ENCODE measurements around the gene UBE2QL1. TPM values are rescaled to one million over a fixed set of nuclear protein-coding genes. Genes with fewer than 3 reads are reported as not detected.

UBE2QL1 gene
- total RNA-seq, 2 donors from 2014 or later, result 0.33 to 0.78 TPM

DNA sequence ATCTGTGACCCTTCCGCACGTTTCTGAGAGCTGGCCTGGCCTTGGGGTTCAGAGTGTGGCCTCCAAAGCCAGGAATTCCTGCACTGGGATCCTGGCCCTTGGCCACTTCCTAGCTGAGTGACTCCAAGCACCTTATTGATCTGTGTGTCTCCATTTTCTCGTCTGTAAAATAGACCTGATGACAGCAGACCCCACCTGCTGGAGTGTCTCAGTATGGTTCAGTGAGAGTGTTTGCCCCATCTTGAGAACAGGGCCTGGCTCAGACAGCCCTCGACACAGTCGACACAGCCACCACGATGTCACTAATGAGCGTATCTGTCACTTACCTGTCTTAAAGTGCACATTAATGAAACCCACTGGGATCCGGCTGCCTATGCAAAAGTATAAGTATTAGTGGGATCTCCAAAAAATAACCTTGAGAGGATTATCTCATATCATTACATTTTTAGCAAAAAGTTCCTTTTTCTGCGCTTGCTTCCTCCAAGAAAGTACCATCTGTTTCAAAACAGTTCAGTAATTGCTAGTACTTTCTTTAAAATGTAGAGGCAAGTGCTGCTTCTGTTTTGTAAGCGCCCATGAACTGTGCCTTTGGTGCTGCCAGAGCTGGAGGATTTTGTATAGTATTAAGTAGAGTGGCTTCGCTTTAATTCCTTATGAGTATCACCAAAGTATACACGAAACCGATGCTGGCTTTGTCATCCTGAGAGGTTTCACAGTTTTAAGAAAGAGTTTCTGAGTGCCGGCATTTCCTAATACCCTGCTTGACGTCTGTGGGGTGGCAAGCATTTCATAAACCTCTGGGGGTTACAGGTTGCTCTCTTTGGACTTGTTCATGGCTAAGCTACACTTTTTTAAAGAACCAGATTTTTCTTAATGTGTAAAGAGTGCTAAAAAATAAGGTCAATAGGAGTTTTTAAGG lies 31.7 kb downstream of the UBE2QL1 start:
- no peak for ATAC-seq
- Histone ChIP-seq H3K27ac (no peak overlapping the region), H3K9me3 (no peaks in the 10 kb centered on the region), H3K36me3 (replicated peaks in 1 of 2; ENCODE audit: insufficient read depth in 1 of 2, low read depth in 2 of 2) (no peaks in the 10 kb centered on the region), H3K4me3 (no peak overlapping the region), H3K4me1 (no peaks in the 10 kb centered on the region), H3K27me3 (no peaks in the 10 kb centered on the region)
- WGBS, 2 donors, result 75 to 78% methylated on average over 15 of the region's 15 CpGs
- DNase-seq, result no peak
- TF ChIP-seq, protein P1, sequence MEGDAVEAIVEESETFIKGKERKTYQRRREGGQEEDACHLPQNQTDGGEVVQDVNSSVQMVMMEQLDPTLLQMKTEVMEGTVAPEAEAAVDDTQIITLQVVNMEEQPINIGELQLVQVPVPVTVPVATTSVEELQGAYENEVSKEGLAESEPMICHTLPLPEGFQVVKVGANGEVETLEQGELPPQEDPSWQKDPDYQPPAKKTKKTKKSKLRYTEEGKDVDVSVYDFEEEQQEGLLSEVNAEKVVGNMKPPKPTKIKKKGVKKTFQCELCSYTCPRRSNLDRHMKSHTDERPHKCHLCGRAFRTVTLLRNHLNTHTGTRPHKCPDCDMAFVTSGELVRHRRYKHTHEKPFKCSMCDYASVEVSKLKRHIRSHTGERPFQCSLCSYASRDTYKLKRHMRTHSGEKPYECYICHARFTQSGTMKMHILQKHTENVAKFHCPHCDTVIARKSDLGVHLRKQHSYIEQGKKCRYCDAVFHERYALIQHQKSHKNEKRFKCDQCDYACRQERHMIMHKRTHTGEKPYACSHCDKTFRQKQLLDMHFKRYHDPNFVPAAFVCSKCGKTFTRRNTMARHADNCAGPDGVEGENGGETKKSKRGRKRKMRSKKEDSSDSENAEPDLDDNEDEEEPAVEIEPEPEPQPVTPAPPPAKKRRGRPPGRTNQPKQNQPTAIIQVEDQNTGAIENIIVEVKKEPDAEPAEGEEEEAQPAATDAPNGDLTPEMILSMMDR (IDR thresholded peaks at IDR 0.05), result no peak
- TF ChIP-seq POLR2A (IDR thresholded peaks at IDR 0.05), result no peak
- intact Hi-C loops (cut with DNase I), result no loop called here

GRCh38 chr5:6482735-6483134 lies 34.1 kb downstream of the UBE2QL1 start:
- TF ChIP-seq POLR2A (IDR thresholded peaks at IDR 0.05), result no peak
- TF ChIP-seq, protein P1 (IDR thresholded peaks at IDR 0.05), result no peak
- H3K36me3 ChIP-seq (replicated peaks in 1 of 2; ENCODE audit: insufficient read depth in 1 of 2, low read depth in 2 of 2), result no peaks in the 10 kb centered on the region
- 73 to 90% methylated on average over 7 to 11 of the region's 11 CpGs for WGBS, 2 donors

DNA sequence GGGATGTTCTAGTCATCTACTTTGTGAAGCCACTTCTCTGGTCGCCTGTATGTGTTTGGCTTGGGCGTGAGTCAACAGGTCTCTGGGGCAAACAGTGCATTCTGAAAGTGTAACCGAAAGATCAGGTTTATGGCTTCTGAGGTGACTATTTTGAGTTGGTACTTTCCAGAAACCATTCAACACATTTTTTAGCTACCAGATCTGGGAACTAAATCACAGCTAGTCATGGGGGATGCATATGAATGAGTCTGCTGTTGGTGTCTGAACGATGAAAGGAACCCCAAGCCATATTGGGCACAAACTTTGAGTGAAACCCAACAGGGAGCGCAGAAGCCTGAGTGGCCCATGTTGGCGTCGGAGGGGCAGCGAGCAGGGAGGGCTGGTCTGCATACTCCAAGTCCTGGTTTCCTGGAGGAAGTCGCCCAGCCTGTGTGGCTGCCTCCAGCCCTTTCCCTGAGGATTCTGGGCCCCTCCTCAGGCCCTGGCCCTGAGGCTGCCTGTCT lies 35.3 kb downstream of the UBE2QL1 start:
- no peak overlapping the region for H3K4me3 ChIP-seq
- DNase-seq (no peak), ATAC-seq (no peak)
- no peaks in the 10 kb centered on the region for H3K36me3 ChIP-seq (replicated peaks in 1 of 2; ENCODE audit: insufficient read depth in 1 of 2, low read depth in 2 of 2)
- TF ChIP-seq, protein P1 (IDR thresholded peaks at IDR 0.05), result no peak
- no peak for TF ChIP-seq POLR2A (IDR thresholded peaks at IDR 0.05)
- H3K4me1 ChIP-seq, result no peaks in the 10 kb centered on the region
- no peaks in the 10 kb centered on the region for H3K27me3 ChIP-seq
- no peak overlapping the region for H3K27ac ChIP-seq
- intact Hi-C loops (cut with DNase I), result no loop called here
- no peaks in the 10 kb centered on the region for H3K9me3 ChIP-seq
- WGBS, 2 donors, result 83 to 85% methylated on average over 8 to 9 of the region's 9 CpGs

More at GRCh38 chr5:6482735-6483134, 34.1 kb downstream of the UBE2QL1 start:
- Histone ChIP-seq H3K9me3 (no peaks in the 10 kb centered on the region), H3K27me3 (no peaks in the 10 kb centered on the region), H3K27ac (no peak overlapping the region), H3K4me3 (no peak overlapping the region), H3K4me1 (no peaks in the 10 kb centered on the region)
- no peak for ATAC-seq
- no peak for DNase-seq
- intact Hi-C loops (cut with DNase I), result no loop called here

- no peak for DNase-seq
- H3K4me3 ChIP-seq, result no peak overlapping the region
- intact Hi-C loops (cut with DNase I), result no loop called here
- 54 to 74% methylated on average over 7 to 13 of the region's 13 CpGs for WGBS, 2 donors
- no peaks in the 10 kb centered on the region for H3K27me3 ChIP-seq
- no peaks in the 10 kb centered on the region for H3K4me1 ChIP-seq
- no peaks in the 10 kb centered on the region for H3K36me3 ChIP-seq (replicated peaks in 1 of 2; ENCODE audit: insufficient read depth in 1 of 2, low read depth in 2 of 2)
- no peak for TF ChIP-seq POLR2A (IDR thresholded peaks at IDR 0.05)
- TF ChIP-seq, protein P1 (IDR thresholded peaks at IDR 0.05), result no peak
- no peaks in the 10 kb centered on the region for H3K9me3 ChIP-seq
- no peak for ATAC-seq
- no peak overlapping the region for H3K27ac ChIP-seq
These were observed 35.8 kb downstream of the UBE2QL1 start for GRCh38 chr5:6484446-6484845.

All from body of pancreas (tissue), 4 donors.